HFF-Myc (cell line): ENCODE measurements around the gene TMEM198.

ENCODE experiments used
- DNase-seq: peaks from one replicate; pipeline ENCODE4 v3.0.0-alpha.2; 2011; ENCODE audit warnings: low read depth; ENCODE audit errors: extremely low read depth
- H3K4me3 ChIP-seq: replicated peaks from 2 replicates; pipeline ENCODE4 v1.5.1; 2011; ENCODE audit warnings: low read depth, mild to moderate bottlenecking, control low read depth, low read length
- TF ChIP-seq, protein P1 (sequence below): IDR thresholded peaks from 2 replicates; pipeline ENCODE4 v1.5.1; 2012; ENCODE audit warnings: mild to moderate bottlenecking, low read depth, low read length, control low read depth; ENCODE audit errors: missing control alignments

Gene TMEM198

DNA sequence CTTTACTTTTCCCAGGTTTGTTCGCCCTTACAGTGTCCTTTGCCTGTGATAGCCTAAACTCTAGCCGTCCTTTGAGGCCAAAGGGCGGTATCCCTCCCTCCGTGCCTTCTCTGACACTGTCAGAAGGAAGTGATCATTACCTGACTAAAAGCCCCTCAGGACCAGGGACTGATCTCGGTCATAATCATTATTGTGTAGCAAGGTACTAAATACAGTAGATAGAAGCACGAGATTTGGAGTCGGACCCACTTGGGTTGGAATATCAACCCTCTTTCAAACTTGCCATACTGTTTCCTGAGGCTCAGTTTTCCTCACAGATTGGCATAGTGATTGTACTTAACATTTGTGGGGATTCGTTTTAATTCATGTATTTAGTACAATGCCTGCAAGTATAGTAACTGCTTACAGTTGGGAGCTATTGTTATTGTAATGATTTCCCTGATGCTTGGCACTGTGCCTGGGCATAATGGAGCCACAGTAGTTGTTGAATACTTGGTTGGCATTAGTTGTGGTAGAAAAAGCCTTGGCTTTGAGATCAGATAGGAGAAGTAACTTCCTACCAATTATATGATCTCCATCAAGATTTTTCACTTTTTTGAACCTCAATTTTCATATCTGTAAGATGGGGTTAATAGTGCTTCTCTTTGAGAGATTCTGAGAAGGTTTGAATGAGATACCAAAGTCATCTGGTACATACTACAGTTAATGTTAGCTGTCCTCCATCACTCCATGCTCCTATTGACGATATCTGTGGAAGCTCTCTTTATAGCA is 54.7 kb downstream of the TMEM198 start:
- DNase-seq = no peak
- TF ChIP-seq, protein P1, sequence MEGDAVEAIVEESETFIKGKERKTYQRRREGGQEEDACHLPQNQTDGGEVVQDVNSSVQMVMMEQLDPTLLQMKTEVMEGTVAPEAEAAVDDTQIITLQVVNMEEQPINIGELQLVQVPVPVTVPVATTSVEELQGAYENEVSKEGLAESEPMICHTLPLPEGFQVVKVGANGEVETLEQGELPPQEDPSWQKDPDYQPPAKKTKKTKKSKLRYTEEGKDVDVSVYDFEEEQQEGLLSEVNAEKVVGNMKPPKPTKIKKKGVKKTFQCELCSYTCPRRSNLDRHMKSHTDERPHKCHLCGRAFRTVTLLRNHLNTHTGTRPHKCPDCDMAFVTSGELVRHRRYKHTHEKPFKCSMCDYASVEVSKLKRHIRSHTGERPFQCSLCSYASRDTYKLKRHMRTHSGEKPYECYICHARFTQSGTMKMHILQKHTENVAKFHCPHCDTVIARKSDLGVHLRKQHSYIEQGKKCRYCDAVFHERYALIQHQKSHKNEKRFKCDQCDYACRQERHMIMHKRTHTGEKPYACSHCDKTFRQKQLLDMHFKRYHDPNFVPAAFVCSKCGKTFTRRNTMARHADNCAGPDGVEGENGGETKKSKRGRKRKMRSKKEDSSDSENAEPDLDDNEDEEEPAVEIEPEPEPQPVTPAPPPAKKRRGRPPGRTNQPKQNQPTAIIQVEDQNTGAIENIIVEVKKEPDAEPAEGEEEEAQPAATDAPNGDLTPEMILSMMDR = no peak
- H3K4me3 ChIP-seq = peak overlapping the region; percentile 73
